ENCODE measurements around the gene FTO.

FTO gene

DNA sequence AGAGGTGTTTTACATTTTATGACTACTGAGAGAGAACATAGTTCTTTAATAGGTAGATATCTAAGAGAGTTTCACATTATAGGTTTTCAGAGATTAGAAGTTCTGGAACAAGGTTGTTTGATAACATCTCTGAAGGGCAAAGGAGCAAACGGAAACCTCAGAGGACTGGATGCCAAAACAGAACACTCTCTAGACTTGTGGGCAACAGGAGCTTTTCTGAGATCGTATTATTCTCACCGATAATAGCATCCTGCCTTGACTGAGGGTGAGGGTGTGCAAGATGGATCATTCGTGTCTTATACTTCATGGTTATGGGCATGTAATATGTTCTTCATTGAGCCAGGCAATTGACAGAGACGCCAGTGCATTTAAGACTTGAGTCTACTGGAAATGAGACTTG is 347.9 kb downstream of the FTO start:
- TF ChIP-seq, protein P1, sequence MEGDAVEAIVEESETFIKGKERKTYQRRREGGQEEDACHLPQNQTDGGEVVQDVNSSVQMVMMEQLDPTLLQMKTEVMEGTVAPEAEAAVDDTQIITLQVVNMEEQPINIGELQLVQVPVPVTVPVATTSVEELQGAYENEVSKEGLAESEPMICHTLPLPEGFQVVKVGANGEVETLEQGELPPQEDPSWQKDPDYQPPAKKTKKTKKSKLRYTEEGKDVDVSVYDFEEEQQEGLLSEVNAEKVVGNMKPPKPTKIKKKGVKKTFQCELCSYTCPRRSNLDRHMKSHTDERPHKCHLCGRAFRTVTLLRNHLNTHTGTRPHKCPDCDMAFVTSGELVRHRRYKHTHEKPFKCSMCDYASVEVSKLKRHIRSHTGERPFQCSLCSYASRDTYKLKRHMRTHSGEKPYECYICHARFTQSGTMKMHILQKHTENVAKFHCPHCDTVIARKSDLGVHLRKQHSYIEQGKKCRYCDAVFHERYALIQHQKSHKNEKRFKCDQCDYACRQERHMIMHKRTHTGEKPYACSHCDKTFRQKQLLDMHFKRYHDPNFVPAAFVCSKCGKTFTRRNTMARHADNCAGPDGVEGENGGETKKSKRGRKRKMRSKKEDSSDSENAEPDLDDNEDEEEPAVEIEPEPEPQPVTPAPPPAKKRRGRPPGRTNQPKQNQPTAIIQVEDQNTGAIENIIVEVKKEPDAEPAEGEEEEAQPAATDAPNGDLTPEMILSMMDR (IDR thresholded peaks at IDR 0.05; ENCODE audit: low read depth, low read length): no peak
- no peak for DNase-seq (ENCODE audit: extremely low read depth, low read depth)

DNA sequence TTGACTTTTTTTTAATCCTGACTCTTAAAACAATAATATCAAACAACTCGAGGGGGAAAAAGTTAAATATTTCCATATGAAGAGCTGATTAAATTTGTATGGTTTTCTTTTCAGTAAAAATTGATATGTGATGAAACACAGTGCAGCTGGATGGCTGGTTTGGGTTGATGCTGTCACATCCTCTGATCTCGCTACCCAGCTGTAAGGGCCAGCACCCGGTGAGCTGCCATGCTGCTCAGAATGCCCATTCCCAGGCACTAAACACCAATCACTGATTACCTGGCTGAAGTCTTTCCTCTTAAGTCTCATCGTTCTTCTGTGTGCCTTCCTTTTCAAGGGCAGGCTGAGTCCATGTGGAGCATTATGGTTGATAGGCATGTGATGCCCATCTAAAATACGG is 348.3 kb downstream of the FTO start:
- TF ChIP-seq, protein P1 (IDR thresholded peaks at IDR 0.05; ENCODE audit: low read depth, low read length): no peak
- no peak for DNase-seq (ENCODE audit: extremely low read depth, low read depth)

DNA sequence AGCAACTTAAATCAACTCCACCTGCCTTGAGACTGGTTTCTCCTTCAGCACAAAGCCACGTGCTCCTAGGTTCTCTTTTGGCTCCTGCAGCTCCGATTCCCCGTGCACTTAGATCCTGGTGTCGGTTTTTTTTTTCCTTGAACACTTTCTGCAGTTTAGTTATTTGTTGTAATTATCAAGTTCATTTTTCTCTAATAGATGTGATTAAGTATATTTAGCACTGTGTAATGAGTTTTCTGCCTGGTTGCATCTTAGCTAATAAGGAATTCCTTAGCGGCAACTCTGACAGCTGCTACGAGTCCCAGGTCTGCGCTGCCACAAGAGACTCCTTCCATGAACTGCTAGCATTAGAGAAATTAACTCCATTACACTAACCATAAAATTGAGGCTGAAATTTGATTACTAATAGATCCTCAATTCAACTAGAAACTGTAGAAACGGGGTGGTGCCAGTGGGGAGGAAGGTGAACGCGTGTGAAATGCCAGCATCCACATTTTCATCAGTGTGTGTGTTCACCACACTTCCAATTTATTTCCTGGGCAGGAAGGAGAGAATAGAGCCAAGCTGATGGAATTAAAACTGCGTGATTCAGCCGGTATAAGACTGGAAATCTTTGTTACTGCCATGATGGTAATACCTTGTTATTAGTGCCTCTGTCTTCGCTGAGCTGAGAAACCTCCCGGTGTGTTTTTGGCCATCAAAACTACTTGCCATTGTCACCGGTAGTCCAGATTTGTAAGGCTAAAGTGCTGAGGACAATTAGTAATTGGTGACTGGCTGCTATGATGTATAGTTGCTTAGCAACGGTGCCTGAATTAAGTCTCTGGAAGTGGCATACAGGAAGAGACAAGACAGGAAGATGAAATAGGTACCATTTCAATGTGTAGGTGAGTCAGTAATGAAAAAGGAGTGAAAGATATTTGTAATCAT is 350.2 kb downstream of the FTO start:
- no peak for DNase-seq (ENCODE audit: extremely low read depth, low read depth)
- TF ChIP-seq, protein P1 (IDR thresholded peaks at IDR 0.05; ENCODE audit: low read depth, low read length): no peak

DNA sequence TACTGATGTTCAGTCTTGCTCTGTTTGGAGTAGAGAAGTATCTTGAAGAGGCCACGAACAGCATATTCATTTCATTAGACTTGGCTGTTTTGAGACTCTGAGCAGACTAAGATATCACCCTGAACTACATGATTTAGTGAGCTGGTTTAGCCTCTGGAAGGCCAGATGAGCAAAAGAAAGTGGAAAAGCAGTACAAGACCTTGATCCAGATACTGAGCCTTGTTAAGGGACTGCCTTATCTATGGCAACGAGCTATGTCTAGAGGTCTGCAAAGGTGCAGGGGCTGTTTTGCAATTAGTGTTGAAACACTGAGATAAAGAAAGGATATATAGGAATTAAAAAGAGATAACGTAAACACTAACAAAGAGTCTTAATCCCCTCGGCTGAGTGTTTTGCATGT is 351.2 kb downstream of the FTO start:
- no peak for DNase-seq (ENCODE audit: extremely low read depth, low read depth)
- TF ChIP-seq, protein P1 (IDR thresholded peaks at IDR 0.05; ENCODE audit: low read depth, low read length): no peak

DNA sequence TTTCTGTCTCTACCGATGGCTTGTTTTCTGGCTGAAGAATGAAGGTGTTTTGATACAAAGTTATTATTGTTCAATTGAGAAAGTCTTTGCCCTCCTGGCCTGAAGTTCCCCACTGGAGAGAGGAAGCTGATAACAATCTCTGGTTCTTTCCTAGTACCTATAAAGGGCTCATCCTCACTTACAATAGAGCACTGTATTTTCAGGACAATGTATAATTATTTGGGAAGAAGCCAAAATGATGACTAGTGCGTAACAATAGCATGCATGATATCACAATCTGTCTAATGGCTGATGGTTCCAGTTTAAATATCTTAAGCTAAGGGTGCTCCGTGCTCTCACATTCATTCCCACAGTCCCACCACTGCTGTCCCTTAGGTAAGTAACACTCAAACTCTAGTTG is 351.9 kb downstream of the FTO start:
- DNase-seq (ENCODE audit: extremely low read depth, low read depth): no peak
- TF ChIP-seq, protein P1 (IDR thresholded peaks at IDR 0.05; ENCODE audit: low read depth, low read length): no peak

DNA sequence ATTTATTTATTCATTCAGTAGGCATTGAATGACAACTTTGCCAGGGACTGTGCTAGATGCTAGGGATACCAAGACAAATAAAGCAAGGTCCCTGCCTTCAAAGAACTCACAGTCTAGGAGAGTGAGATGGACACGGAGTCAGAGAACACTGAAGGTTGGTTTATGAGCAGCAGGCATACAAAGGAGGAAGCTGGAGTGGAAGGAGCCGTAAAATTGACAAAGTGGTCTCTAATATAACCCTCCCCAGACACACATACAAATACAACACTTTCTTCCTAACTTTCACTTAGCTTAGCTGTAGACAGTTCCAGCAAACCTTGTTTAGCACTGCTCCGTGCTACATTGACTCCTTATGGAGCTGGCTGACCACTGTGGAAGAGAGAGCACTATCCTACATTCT is 353.0 kb downstream of the FTO start:
- TF ChIP-seq, protein P1 (IDR thresholded peaks at IDR 0.05; ENCODE audit: low read depth, low read length): no peak
- no peak for DNase-seq (ENCODE audit: extremely low read depth, low read depth)

DNA sequence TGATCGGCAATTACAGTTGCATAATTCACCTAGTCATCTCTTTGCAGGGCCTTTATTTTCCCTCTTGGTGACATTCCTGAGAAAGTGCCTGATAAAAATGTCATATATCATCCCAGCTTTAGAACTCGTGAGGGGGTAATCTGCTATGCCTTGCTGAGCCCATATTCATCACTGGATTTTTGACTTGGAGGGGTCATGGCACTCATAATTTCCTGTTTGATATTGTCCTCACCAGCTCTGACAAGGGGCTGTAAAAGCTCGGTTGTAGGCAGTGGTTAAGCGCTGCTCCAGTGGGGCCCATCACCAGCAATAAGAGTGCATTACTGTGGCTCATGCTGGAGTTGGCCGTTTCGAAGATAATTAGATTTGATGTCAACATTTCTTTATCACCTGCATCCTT is 355.4 kb downstream of the FTO start:
- DNase-seq (ENCODE audit: extremely low read depth, low read depth): no peak
- TF ChIP-seq, protein P1 (IDR thresholded peaks at IDR 0.05; ENCODE audit: low read depth, low read length): no peak
